Tibial nerve (tissue), 4 donors: ENCODE data around the gene CST9L. TPM values are rescaled to one million over a fixed set of nuclear protein-coding genes. Genes with fewer than 3 reads are reported as not detected.
"Not testable (repeated sequence)": the region's sequence is repeated elsewhere in the genome, so short reads cannot be mapped to it uniquely, and the experiment has no call there.

ENCODE experiments used
- DNase-seq, 2 donors: peaks; one replicate each; pipeline ENCODE4 v3.0.0-alpha.2; 2019; ENCODE audit warnings: low spot score in 2 of 2
- H3K27ac ChIP-seq, 4 donors: fragments of 200-600 bp; sonication (generic) in 3 of 4; one replicate each; pipeline ENCODE4 v1.5.1; 2017 to 2019; ENCODE audit warnings: mild to moderate bottlenecking in 1 of 4
- H3K27me3 ChIP-seq, 2 donors: fragments of 200-600 bp; sonication (generic) in 1 of 2; one replicate each; pipeline versions ENCODE4 v1.5.1 to v1.6.0; 2017 to 2019
- H3K36me3 ChIP-seq, 3 donors: fragments of 200-600 bp; sonication (generic); one replicate each; pipeline ENCODE4 v1.5.1; 2018 to 2019
- H3K4me1 ChIP-seq, 4 donors: fragments of 200-600 bp; sonication (generic) in 3 of 4; one replicate each; pipeline ENCODE4 v1.5.1; 2017 to 2019
- H3K4me3 ChIP-seq, 4 donors: fragments of 200-600 bp; sonication (generic) in 3 of 4; one replicate each; pipeline ENCODE4 v1.5.1; 2017 to 2019; ENCODE audit warnings: mild to moderate bottlenecking in 1 of 4, moderate library complexity in 1 of 4
- H3K9me3 ChIP-seq, 4 donors: fragments of 200-600 bp; sonication (generic) in 3 of 4; one replicate each; pipeline ENCODE4 v1.5.1; 2017 to 2019
- CTCF ChIP-seq, 5 experiments: fragments of 200-600 bp in 3 of 5; fragments of 450-650 bp in 2 of 5; sonication (generic) in 3 of 5; IDR thresholded peaks; one replicate each; pipeline ENCODE4 v1.5.1; 2016 to 2019; ENCODE audit warnings: antibody characterized with exemption in 5 of 5, mild to moderate bottlenecking in 3 of 5, moderate library complexity in 2 of 5
- EP300 ChIP-seq, 2 donors: sonication (generic); formaldehyde crosslinking; IDR thresholded peaks; one replicate each; pipeline ENCODE4 v1.6.1; 2017; ENCODE audit warnings: antibody characterized with exemption in 2 of 2, mild to moderate bottlenecking in 1 of 2
- POLR2A ChIP-seq, 2 donors: fragments of 450-650 bp; IDR thresholded peaks; one replicate each; pipeline ENCODE4 v1.6.1; 2017; ENCODE audit warnings: antibody characterized with exemption in 2 of 2, mild to moderate bottlenecking in 2 of 2, moderate library complexity in 2 of 2
- WGBS, 2 donors: methylation state at CpG; one replicate each; pipeline ENCODE4 v1.1.5; 2018; 5-methylcytosine and 5-hydroxymethylcytosine counted together
- total RNA-seq, 4 donors: library from RNA; depleted of rRNA; stranded (reverse); fragments of >200 nt; gene quantifications; one replicate each; pipeline ENCODE4 v1.1.0, GENCODE V29; 2016

The CST9L gene
- total RNA-seq, 4 donors from 2014 or later = not detected

GRCh38 chr20:23583526-23583925 lies 15.2 kb upstream of the CST9L start:
- Histone ChIP-seq H3K27ac (no peak overlapping the region), H3K36me3 (no peaks in the 10 kb centered on the region), H3K27me3 (no peaks in the 10 kb centered on the region), H3K4me1 (no peaks in the 10 kb centered on the region), H3K9me3 (no peaks in the 10 kb centered on the region), H3K4me3 (no peak overlapping the region)
- no peak for DNase-seq
- TF ChIP-seq POLR2A (IDR thresholded peaks at IDR 0.05) = no peak
- no peak for TF ChIP-seq CTCF (IDR thresholded peaks at IDR 0.05)
- no peak for TF ChIP-seq EP300 (IDR thresholded peaks at IDR 0.05)

DNA sequence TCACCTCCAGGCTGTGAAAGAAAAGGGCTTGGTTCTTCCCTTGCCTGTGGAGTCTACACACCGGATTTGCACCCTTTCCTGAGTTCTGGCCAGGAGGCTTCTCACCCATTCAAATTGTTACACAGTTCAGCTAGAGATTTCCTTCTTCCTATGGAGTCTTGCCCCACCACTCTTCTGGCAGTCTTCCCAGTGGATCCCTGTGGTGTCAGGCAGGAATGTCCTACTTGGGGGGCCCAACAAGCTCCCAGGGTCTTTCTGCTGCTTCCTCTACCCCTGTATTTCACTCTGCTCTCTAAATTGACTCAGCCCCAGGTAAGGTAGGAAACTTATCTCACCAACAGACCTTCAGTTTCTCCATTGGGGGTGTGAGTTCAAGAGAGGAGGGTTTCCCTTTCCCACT lies 14.0 kb upstream of the CST9L start:
- Histone ChIP-seq H3K9me3 (no peaks in the 10 kb centered on the region), H3K27ac (no peak overlapping the region), H3K27me3 (no peaks in the 10 kb centered on the region), H3K4me1 (no peaks in the 10 kb centered on the region), H3K36me3 (no peaks in the 10 kb centered on the region), H3K4me3 (no peak overlapping the region)
- TF ChIP-seq CTCF (IDR thresholded peaks at IDR 0.05) (no peak), EP300 (IDR thresholded peaks at IDR 0.05) (no peak), POLR2A (IDR thresholded peaks at IDR 0.05) (no peak)
- 62 to 77% methylated on average over 1 of the region's 1 CpG for WGBS, 2 donors
- no peak for DNase-seq

DNA sequence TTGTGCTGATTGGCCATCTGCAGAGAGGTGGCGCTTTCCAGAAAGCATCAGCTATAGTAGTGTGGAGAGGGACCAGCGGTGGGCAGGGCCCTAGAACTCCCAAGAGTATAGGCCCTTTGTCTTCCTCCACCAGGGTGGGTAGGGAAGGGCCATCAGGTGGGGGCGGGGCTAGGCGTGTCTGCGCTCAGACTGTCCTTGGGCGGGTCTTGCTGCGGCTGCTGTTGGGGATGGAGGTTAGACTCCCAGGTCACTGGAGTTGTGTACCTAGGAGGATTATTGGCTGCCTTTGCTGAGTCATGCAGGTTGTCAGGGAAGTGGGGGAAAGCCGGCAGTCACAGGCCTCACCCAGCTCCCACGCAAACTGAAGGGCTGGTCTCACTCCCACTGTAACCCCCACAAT lies 13.5 kb upstream of the CST9L start:
- not testable (repeated sequence) for H3K4me3 ChIP-seq, H3K27ac ChIP-seq, H3K27me3 ChIP-seq, DNase-seq, H3K36me3 ChIP-seq, H3K9me3 ChIP-seq, H3K4me1 ChIP-seq
- WGBS, 2 donors = 92 to 95% methylated on average over 8 to 9 of the region's 9 CpGs

GRCh38 chr20:23574977-23575376 lies 6.7 kb upstream of the CST9L start:
- no peak for TF ChIP-seq CTCF (IDR thresholded peaks at IDR 0.05)
- no peak for TF ChIP-seq POLR2A (IDR thresholded peaks at IDR 0.05)
- no peak overlapping the region for H3K27ac ChIP-seq
- H3K4me1 ChIP-seq = no peaks in the 10 kb centered on the region
- H3K4me3 ChIP-seq = no peak overlapping the region
- H3K9me3 ChIP-seq = no peaks in the 10 kb centered on the region
- H3K27me3 ChIP-seq = no peaks in the 10 kb centered on the region
- DNase-seq = no peak
- H3K36me3 ChIP-seq = no peaks in the 10 kb centered on the region

- no peaks in the 10 kb centered on the region for H3K36me3 ChIP-seq
- no peak for DNase-seq
- no peaks in the 10 kb centered on the region for H3K4me1 ChIP-seq
- no peak overlapping the region for H3K4me3 ChIP-seq
- WGBS, 2 donors = 69 to 85% methylated on average over 2 of the region's 2 CpGs
- TF ChIP-seq POLR2A (IDR thresholded peaks at IDR 0.05) (no peak), CTCF (IDR thresholded peaks at IDR 0.05) (no peak), EP300 (IDR thresholded peaks at IDR 0.05) (no peak)
- no peaks in the 10 kb centered on the region for H3K9me3 ChIP-seq
- no peaks in the 10 kb centered on the region for H3K27me3 ChIP-seq
- no peak overlapping the region for H3K27ac ChIP-seq
Observed at GRCh38 chr20:23570178-23570760, 2.0 kb upstream of the CST9L start.

DNA sequence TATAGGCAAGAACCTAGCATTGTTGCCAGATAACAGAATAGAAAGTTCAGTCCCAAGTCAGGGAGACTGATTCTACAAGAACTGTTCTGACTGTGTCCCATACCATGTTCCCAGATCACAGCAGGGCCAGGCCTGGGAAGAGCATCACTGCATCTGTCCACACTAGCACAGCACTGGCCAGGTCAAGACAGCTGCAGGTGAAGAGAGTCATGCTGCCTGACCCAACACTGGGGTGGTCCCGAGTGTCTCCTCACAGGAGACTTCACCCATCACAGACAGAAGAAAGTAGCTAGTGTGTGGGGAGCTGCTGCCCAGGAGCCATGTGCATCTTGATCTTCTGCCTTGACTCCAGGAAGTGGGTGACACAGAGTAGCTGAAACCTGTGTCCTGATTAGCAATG lies 1.3 kb upstream of the CST9L start:
- TF ChIP-seq POLR2A (IDR thresholded peaks at IDR 0.05) = no peak
- no peak for TF ChIP-seq CTCF (IDR thresholded peaks at IDR 0.05)
- DNase-seq = no peak
- Histone ChIP-seq H3K36me3 (no peaks in the 10 kb centered on the region), H3K9me3 (no peaks in the 10 kb centered on the region), H3K4me3 (no peak overlapping the region), H3K27me3 (no peaks in the 10 kb centered on the region), H3K27ac (no peak overlapping the region), H3K4me1 (no peaks in the 10 kb centered on the region)
- 63 to 89% methylated on average over 1 of the region's 1 CpG for WGBS, 2 donors
